H54 (cell line): Measurements from ENCODE around the gene ASPSCR1.

ENCODE experiments used
- DNase-seq: peaks from one replicate; pipeline ENCODE4 v3.0.0; 2011; ENCODE audit warnings: low spot score, mixed read lengths; ENCODE audit not compliant: insufficient read length
- FAIRE-seq: peaks from 3 replicates; lab custom pipeline; 2011; peaks lifted over from hg19 to GRCh38; lab: Jason Lieb, UNC
- POLR2A ChIP-seq: IDR thresholded peaks from 2 replicates; pipeline ENCODE4 v1.6.1; 2011; ENCODE audit warnings: low read depth, mild to moderate bottlenecking, low read length

The ASPSCR1 gene

DNA sequence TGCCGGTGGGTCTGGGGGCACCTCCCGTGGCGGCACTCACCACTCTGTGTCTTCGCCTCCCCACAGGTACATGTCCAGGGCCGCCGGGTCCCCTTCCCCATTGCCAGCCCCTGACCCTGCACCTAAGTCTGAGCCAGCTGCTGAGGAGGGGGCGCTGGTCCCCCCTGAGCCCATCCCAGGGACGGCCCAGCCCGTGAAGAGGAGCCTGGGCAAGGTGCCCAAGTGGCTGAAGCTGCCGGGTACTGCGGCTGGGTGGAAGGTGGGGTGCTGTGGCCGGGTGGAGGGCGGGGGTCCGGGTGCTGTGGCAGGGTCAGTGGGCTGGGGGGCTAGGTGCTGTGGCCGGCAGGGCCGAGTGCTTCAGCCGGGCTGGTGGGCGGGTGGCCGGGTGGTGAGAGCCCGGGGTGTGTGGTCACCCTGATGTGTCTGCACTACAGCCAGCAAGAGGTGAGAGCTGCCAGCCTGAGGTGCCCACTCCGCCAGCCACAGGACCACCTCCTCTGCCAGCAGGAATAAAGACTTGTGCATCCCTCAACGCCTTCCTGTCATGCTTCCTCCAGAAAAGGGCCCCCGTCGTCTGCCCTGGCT lies 39.5 kb downstream of the ASPSCR1 start:
- TF ChIP-seq POLR2A: no peak
- no peak for FAIRE-seq
- DNase-seq: no peak

DNA sequence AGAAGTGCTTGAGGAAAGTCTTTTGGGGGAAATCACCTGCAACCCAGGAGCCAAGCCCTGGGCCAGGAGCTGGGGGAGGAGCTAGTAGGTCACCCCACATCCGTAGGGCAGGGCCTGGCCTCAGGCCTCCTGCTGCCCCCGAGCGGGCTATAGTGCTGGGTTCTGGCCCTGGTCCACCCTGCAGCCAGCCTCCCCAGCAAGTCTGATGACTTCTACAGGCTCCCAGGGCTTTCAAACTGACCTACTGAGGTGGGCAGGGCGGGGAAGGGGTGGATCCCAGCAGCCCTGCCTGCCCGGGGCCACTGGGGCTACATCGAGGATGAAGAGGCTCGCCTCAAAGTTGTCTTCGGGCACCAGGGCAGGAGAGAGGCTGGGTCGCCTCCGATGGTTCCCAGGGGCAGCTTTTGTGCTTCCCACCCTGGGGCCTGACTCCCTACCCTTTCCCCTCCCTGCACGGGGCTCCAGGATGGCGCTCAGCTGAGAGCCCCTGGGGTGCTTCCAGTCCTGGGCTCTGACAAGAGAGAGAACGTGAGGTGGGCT lies 40.3 kb downstream of the ASPSCR1 start:
- DNase-seq (no peak), FAIRE-seq (no peak)
- TF ChIP-seq POLR2A: no peak

DNA sequence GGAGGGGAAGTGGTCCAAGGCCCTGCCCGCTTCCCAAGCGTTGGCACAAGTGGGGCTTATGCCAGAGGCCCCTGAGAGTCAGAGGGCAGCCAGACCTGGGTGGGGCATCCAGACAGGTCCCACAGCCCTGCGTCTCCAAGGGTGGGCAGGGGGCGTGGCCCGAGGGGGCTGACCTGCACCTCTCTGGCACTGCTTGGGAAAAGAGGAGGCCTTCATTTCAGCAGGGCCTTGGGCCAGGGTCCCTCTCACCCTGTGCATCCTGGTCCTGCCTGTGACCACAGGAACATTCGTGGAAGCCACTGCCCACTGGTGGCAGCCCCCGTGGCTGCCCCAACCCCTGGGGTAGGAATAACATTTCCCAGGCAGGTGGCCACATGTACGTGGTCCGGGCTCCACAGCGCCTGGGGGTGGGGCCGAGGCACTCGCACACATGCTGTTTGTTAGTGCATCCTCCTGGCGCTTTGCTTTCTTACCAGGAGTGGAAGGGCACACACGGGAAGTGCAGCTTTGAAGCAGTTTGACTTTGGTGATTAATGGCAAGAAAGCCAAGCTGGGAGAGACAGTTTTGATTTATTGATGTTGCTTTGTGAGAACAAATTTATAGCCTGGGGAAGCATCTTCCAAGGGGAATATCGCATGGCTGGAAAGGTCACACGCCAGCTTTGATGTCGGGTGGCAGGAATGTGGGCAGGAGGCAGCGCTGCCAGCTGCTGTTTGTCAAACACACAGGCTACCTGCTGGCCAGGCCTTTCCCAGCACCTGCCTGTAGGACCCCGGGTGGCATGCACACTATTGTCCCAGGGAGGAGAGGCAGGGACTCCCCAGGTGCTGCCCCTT lies 40.9 kb downstream of the ASPSCR1 start:
- FAIRE-seq: no peak
- no peak for DNase-seq
- TF ChIP-seq POLR2A: no peak

DNA sequence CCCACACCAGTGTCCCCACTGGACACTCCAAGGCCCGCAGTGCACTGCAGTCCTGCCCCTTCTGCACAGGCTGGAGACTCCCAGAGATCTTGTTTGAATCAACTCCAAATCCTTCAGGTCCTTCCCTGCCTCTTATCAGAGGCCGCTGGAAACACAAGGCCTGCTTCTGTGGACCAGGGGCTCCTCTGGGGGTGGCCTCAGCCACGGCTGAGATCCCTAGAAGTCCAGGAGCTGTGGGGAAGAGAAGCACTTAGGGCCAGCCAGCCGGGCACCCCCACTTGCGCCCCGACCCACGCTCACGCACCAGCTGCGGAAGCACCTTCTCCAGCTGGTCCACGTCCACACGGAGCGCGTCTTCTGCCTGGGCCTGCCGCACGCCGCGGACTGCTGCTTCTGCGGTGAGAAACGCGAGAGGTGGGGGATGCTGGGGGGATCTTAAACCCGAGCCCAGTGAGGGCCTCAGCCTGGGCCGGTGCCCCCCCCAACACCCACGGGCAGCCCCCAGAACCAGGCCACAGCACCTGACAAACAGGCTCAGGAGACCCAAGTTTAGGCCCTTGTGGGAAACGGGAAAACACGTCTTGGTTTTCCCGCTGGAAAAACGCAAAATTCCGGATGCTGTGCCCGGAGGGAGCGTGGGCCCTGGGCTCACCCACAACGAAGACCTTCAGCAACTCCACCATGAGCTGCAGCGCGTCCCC lies 41.7 kb downstream of the ASPSCR1 start:
- DNase-seq (no peak), FAIRE-seq (no peak)
- TF ChIP-seq POLR2A: no peak

DNA sequence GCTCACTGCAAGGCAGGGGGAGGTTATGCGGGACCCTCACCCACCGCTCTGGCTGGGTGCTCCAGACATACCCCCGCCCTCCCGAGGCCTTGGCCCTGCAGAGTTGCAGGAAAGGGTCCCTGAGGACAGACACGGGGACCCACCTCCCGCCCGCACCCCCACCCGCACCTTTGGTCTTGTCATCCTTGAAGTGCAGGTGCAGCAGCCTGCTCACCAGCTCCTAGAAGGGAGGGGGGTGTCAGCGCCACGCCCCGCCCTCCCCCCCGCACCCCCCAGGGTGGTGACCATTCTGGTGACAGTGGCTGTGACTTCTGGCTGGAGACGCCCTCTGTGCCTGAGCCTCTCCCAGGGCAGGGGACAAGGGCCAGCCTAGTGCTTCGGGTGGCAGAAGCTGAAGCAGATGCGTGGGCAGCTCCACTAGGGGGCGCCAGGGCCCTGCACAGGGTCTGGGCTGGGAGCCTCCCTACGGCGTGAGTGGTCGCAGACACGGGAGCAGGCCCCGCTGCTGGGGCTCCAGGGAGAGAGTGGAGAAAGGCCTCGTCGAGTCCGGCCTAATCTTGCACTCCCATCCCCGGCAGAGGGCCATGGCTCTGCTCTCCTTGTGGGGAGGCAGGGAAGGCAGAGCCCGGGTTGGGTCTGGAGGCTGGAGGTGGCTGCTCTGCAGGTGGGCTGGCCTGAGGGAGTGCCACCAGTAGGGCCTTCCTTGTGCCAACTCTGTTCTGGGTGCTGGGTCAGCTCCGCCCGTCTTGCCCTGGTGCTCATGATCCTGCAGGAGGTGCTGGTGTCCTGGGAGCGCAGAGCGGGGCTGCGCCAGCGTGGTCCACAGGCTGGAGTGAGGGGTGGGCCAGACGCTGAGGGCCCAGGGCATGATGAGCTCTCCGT lies 42.5 kb downstream of the ASPSCR1 start:
- no peak for FAIRE-seq
- no peak for TF ChIP-seq POLR2A
- peak; percentile 69 for DNase-seq

DNA sequence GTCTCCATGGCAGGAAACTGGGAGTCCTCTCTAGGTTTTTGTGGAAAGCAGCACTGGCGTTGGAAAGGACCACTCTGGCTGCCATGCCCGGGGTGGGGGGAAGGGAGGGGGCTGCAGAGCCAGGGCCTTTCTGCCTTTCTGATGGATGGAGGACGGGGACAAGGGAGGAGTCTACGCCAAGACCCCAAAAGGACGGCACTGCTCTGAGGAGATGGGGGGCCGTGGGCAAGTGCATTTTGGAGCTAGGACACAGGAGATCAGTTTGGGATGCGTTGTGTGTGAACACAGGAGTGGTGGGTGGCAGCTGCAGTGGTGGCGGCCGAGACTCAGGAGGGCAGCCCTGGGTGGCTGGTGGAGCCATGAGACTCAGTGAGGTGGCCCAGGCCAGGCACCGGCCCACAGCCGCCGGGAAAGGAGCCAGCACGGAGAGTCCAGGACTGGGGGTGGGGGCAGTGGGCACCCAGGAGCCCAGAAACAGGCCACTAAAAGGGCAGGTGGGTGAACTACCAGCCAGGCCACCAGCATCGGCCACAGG lies 43.2 kb downstream of the ASPSCR1 start:
- FAIRE-seq: no peak
- DNase-seq: no peak
- no peak for TF ChIP-seq POLR2A

DNA sequence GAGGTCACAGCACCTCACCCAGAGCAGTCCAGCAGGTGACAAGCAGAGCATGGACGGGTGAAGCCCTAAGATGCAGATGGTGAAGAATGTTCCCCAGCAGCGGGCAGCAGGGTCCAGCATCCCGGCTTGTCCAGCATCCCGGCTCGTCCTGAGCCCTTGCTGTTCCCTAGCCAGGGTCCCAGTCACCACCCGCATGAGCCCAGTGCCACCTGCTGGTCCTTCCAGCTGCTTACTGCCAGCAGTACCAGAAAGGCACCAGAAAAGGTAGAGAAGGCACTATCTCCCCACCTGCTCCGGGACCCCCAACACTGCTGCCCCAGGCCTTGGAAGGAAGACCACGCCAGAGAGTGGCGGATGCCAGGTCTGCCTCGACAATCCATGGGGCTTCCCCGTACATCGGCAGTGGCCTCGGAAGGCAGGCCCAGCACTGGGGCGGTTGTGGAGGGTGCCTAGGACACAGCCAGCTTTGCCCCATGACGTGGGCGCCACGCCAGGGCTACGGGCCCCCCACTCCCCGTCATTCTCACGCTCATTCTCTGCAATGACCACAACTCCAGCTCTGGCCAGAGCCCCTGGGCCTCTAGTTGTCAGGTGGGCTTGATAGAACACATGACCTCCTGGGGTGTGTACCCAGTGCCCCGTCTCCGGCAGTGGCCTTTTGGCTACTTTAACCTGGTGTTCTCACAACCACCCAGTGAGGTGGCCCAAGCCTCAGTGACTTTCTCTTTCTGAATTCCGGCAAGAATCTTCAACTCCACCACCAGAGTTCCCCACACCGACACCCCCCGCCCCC lies 43.9 kb downstream of the ASPSCR1 start:
- peak; percentile 79 for DNase-seq
- TF ChIP-seq POLR2A: no peak

DNA sequence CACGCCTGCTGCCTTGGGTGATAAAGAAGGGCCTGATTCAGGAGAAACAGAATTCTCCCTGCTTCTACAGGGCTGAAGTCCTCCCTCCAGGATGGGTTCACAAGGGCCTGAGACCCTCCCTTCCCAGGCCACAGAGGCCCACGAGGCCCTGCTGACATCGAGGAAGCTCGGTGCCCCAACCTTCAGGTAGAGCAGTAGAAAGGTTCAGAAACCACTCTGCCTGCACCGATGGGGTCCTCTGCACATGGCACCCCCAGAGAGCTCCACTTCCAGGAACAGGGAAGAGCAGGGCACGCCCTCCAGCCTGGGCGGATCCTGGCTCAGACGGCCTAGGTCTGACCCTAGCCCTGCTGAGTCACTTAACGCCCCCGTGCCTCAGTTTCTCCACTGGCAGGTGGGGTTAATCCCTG lies 44.5 kb downstream of the ASPSCR1 start:
- DNase-seq (no peak), FAIRE-seq (no peak)
- no peak for TF ChIP-seq POLR2A

More for the DNA sequence above, 43.9 kb downstream of the ASPSCR1 start:
- FAIRE-seq: no peak

DNA sequence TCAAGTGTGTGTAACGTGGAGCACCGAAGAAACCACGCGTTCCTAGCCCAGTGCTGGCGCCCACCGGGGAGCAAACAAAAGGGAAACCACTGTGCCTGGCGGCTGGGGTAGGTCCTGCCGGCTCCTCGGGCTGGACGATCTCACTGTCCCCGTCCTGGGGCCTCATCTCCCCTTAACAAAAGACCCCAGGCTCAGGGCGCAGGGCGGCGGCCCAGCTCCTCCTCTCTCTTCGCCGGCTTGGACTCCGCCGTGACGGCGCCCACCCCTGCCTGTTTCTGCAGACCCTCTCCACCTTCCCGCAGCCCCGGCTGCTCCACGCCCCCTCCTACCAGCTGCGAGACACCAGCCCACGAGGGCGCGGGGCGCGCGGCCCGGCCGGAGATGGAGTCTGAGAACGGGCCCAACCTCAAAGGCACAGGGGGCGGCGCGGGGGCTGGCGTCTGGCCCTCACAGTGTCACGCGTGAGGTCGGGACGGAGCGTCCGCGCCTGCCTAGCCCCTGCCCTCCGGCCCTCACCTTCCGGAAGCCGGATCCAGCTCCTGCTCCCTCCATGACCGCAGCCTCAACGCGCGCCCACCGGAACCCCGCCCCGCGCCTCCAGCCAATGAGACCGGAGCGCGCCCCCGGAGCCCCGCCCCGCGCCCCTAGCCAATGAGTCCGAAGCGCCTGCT lies 45.0 kb downstream of the ASPSCR1 start, which contains the start of gene CENPX:
Gene CENPX, minus strand, starts transcription at position 569 of the 671 bp plus-strand sequence. Its CDS starts 17 bp downstream, at position 552.
- peak; percentile 88 for TF ChIP-seq POLR2A
- DNase-seq (no peak), FAIRE-seq (no peak)

DNA sequence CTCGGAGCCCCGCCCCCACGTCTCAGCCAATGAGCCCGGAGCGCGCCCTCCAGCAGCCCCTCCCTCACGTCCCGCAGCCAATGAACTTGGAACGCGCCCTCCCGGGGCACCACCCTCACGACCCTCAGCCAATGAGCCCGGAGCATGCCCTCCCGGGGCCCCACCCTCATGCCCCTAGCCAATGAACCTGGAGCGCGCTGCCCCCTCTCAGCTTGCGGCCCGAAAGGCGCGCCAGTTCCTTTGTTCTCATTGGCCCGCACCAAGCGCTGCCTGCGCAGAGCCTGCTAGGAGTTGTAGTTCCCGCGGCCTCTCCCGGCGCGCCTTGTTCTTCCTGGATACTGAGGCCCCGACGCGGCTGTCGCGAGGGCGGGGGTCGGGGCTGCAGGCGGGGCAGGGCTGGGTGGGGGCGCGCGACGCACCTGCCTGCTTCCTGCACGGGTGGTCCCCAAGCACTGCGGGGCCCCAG lies 45.6 kb downstream of the ASPSCR1 start, which contains the start of gene LRRC45:
Gene LRRC45, plus strand, starts transcription at position 325 of the 466 bp plus-strand sequence. CDS start 339 bp downstream, outside the sequence.
- no peak for TF ChIP-seq POLR2A
- FAIRE-seq (no peak), DNase-seq (peak; percentile 98)
